Keratinocyte (primary cell): Measurements from ENCODE around the gene TEX12.

Experiments
- EZH2 ChIP-seq: IDR thresholded peaks from one replicate; pipeline ENCODE4 v1.6.1; 2012; ENCODE audit warnings: inconsistent platforms, mild to moderate bottlenecking, low read length, moderate library complexity
- TF ChIP-seq, protein P1 (sequence below), 3 experiments: IDR thresholded peaks in 1 of 3; conservative IDR thresholded peaks in 1 of 3; optimal IDR thresholded peaks in 1 of 3; 2 replicates in 2 of 3; 3 replicates in 1 of 3; pipeline versions ENCODE3 to v1.5.1; 2011; ENCODE audit warnings: low read length in 3 of 3, mild to moderate bottlenecking in 3 of 3, moderate library complexity in 2 of 3, control low read depth in 1 of 3, inconsistent platforms in 1 of 3; ENCODE audit not compliant: insufficient read depth in 2 of 3; ENCODE audit errors: extremely low read depth in 1 of 3

GRCh38 chr11:112178936-112179335 is 11.8 kb downstream of the TEX12 start:
- TF ChIP-seq, protein P1, sequence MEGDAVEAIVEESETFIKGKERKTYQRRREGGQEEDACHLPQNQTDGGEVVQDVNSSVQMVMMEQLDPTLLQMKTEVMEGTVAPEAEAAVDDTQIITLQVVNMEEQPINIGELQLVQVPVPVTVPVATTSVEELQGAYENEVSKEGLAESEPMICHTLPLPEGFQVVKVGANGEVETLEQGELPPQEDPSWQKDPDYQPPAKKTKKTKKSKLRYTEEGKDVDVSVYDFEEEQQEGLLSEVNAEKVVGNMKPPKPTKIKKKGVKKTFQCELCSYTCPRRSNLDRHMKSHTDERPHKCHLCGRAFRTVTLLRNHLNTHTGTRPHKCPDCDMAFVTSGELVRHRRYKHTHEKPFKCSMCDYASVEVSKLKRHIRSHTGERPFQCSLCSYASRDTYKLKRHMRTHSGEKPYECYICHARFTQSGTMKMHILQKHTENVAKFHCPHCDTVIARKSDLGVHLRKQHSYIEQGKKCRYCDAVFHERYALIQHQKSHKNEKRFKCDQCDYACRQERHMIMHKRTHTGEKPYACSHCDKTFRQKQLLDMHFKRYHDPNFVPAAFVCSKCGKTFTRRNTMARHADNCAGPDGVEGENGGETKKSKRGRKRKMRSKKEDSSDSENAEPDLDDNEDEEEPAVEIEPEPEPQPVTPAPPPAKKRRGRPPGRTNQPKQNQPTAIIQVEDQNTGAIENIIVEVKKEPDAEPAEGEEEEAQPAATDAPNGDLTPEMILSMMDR (optimal IDR thresholded peaks at IDR 0.05 in 1 of 3, IDR thresholded peaks at IDR 0.05 in 1 of 3, conservative IDR thresholded peaks at IDR 0.05 in 1 of 3; ENCODE audit: extremely low read depth in 1 of 3, insufficient read depth in 2 of 3, low read length in 3 of 3): no peak
- no peak for TF ChIP-seq EZH2
